H9 (cell line): ENCODE results near the gene RERE. TPM values are rescaled to one million over a fixed set of nuclear protein-coding genes. Genes with fewer than 3 reads are reported as not detected.

Experiments
- DNase-seq: peaks from one replicate; pipeline ENCODE4 v3.0.0-alpha.2; 2017
- H2AFZ ChIP-seq: one replicate; pipeline ENCODE4 v1.6.1; 2013; ENCODE audit warnings: mild to moderate bottlenecking, low read length, control low read depth, moderate library complexity
- H2AK5ac ChIP-seq: 2 replicates; pipeline ENCODE4 v1.6.1; 2013; ENCODE audit warnings: low read length, control low read depth, mixed read lengths; ENCODE audit not compliant: insufficient read length
- H2BK120ac ChIP-seq: one replicate; pipeline ENCODE4 v1.6.1; 2013; ENCODE audit warnings: low read depth, mild to moderate bottlenecking, low read length, control low read depth, inconsistent platforms; ENCODE audit not compliant: poor library complexity, severe bottlenecking
- H2BK12ac ChIP-seq: 2 replicates; pipeline ENCODE4 v1.6.1; 2013; ENCODE audit warnings: low read length, control low read depth, mixed read lengths, low read depth; ENCODE audit not compliant: insufficient read length
- H2BK15ac ChIP-seq: 2 replicates; pipeline ENCODE4 v1.6.1; 2013; ENCODE audit warnings: low read depth, low read length, control low read depth
- H2BK20ac ChIP-seq: one replicate; pipeline ENCODE4 v1.6.1; 2013; ENCODE audit warnings: low read depth, mild to moderate bottlenecking, low read length, control low read depth, inconsistent platforms; ENCODE audit not compliant: poor library complexity, severe bottlenecking
- H2BK5ac ChIP-seq: 2 replicates; pipeline ENCODE4 v1.6.1; 2013; ENCODE audit warnings: low read length, control low read depth, mixed read lengths; ENCODE audit not compliant: insufficient read length
- H3K14ac ChIP-seq: 2 replicates; pipeline ENCODE4 v1.6.1; 2013; ENCODE audit warnings: low read length, control low read depth; ENCODE audit not compliant: insufficient read depth
- H3K18ac ChIP-seq: 2 replicates; pipeline ENCODE4 v1.6.1; 2013; ENCODE audit warnings: low read depth, mild to moderate bottlenecking, mixed read lengths, low read length, control low read depth; ENCODE audit not compliant: insufficient read length
- H3K23ac ChIP-seq: 2 replicates; pipeline ENCODE4 v1.6.1; 2013; ENCODE audit warnings: low read length, control low read depth, mixed read lengths, low read depth; ENCODE audit not compliant: insufficient read length
- H3K23me2 ChIP-seq: 2 replicates; pipeline ENCODE4 v1.6.1; 2013; ENCODE audit warnings: low read depth, mild to moderate bottlenecking, mixed read lengths, low read length, control low read depth; ENCODE audit not compliant: insufficient read length, poor library complexity, severe bottlenecking
- H3K27ac ChIP-seq: 2 replicates; pipeline ENCODE4 v1.5.1; 2013; ENCODE audit warnings: low read length, control low read depth, mixed read lengths, low read depth; ENCODE audit not compliant: insufficient read length
- H3K27me3 ChIP-seq: 2 replicates; pipeline ENCODE4 v1.6.1; 2013; ENCODE audit warnings: low read length, control low read depth, inconsistent platforms; ENCODE audit not compliant: insufficient read depth
- H3K4ac ChIP-seq: 2 replicates; pipeline ENCODE4 v1.6.1; 2013; ENCODE audit warnings: low read depth, mild to moderate bottlenecking, control low read depth, inconsistent platforms, low read length, moderate library complexity
- H3K4me1 ChIP-seq: 2 replicates; pipeline ENCODE4 v1.6.1; 2013; ENCODE audit warnings: low read length, control low read depth, inconsistent platforms; ENCODE audit not compliant: insufficient read depth
- H3K4me2 ChIP-seq: 2 replicates; pipeline ENCODE4 v1.6.1; 2013; ENCODE audit warnings: low read length, control low read depth, mixed read lengths; ENCODE audit not compliant: insufficient read length, insufficient read depth
- H3K56ac ChIP-seq: 2 replicates; pipeline ENCODE4 v1.6.1; 2013; ENCODE audit warnings: low read depth, mild to moderate bottlenecking, mixed read lengths, low read length, control low read depth; ENCODE audit not compliant: insufficient read length
- H3K79me1 ChIP-seq: 2 replicates; pipeline ENCODE4 v1.6.1; 2013; ENCODE audit warnings: low read depth, mild to moderate bottlenecking, moderate library complexity, low read length, control low read depth, inconsistent platforms; ENCODE audit not compliant: insufficient read depth, poor library complexity, severe bottlenecking
- H3K79me2 ChIP-seq: 2 replicates; pipeline ENCODE4 v1.6.1; 2013; ENCODE audit warnings: low read length, control low read depth, inconsistent platforms; ENCODE audit not compliant: insufficient read depth
- H3K9ac ChIP-seq: 2 replicates; pipeline ENCODE4 v1.6.1; 2013; ENCODE audit warnings: low read length, control low read depth, mixed read lengths; ENCODE audit not compliant: insufficient read length; ENCODE audit errors: extremely low read depth
- H3K9me3 ChIP-seq: one replicate; pipeline ENCODE4 v1.6.1; 2013; ENCODE audit warnings: low read depth, low read length, inconsistent platforms; ENCODE audit not compliant: control insufficient read depth
- H3T11ph ChIP-seq: one replicate; pipeline ENCODE4 v1.6.1; 2013; ENCODE audit warnings: mild to moderate bottlenecking, low read length, control low read depth, inconsistent platforms
- H4K20me1 ChIP-seq: one replicate; pipeline ENCODE4 v1.6.1; 2013; ENCODE audit not compliant: control insufficient read depth, insufficient read length, insufficient read depth
- H4K5ac ChIP-seq: 2 replicates; pipeline ENCODE4 v1.6.1; 2013; ENCODE audit warnings: low read depth, mild to moderate bottlenecking, mixed read lengths, low read length, control low read depth; ENCODE audit not compliant: insufficient read length
- H4K8ac ChIP-seq: replicated peaks from 2 replicates; pipeline ENCODE4 v1.6.1; 2013; ENCODE audit warnings: low read length, control low read depth, mixed read lengths, low read depth; ENCODE audit not compliant: insufficient read length
- H4K91ac ChIP-seq: 2 replicates; pipeline ENCODE4 v1.6.1; 2013; ENCODE audit warnings: low read depth, mild to moderate bottlenecking, moderate library complexity, mixed read lengths, low read length, control low read depth; ENCODE audit not compliant: insufficient read length
- H3K27ac Mint-ChIP-seq, 3 experiments: 2 replicates in 2 of 3; 3 replicates in 1 of 3; pipeline ENCODE4 v1.8.0; 2020 to 2021; ENCODE audit warnings: mixed read lengths in 3 of 3, mild to moderate bottlenecking in 1 of 3, moderate library complexity in 1 of 3
- H3K27me3 Mint-ChIP-seq: 2 replicates; pipeline ENCODE4 v1.8.0; 2021; ENCODE audit warnings: low read depth, mild to moderate bottlenecking, moderate library complexity, mixed read lengths
- H3K36me3 Mint-ChIP-seq, 3 experiments: 2 replicates in 2 of 3; 3 replicates in 1 of 3; pipeline ENCODE4 v1.8.0; 2020 to 2021; ENCODE audit warnings: low read depth in 3 of 3, mixed read lengths in 3 of 3; ENCODE audit not compliant: insufficient read depth in 1 of 3
- H3K4me1 Mint-ChIP-seq, 2 experiments: 2 replicates each; pipeline ENCODE4 v1.8.0; 2020; ENCODE audit warnings: mixed read lengths in 2 of 2
- H3K4me3 Mint-ChIP-seq, 2 experiments: 2 replicates in 1 of 2; 3 replicates in 1 of 2; pipeline ENCODE4 v1.8.0; 2020 to 2021; ENCODE audit warnings: mild to moderate bottlenecking in 2 of 2, mixed read lengths in 2 of 2, moderate library complexity in 1 of 2
- H3K9me3 Mint-ChIP-seq, 2 experiments: 2 replicates in 1 of 2; 3 replicates in 1 of 2; pipeline ENCODE4 v1.8.0; 2020; ENCODE audit warnings: mild to moderate bottlenecking in 2 of 2, mixed read lengths in 2 of 2, moderate library complexity in 1 of 2
- CTCF ChIP-seq: fragments of 200-600 bp; sonication (generic); conservative IDR thresholded peaks from 3 replicates; pipeline ENCODE4 v1.8.0; 2021; ENCODE audit warnings: antibody characterized with exemption, mild to moderate bottlenecking
- WGBS: extraction: QIAGEN DNeasy Blood & Tissue Kit; methylation state at CpG from one replicate; pipeline ENCODE4 v1.1.7; 2013; ENCODE audit warnings: missing lambda C conversion rate, low lambda C conversion rate, mixed read lengths; ENCODE audit not compliant: insufficient read length; ENCODE audit errors: extremely low coverage; 5-methylcytosine and 5-hydroxymethylcytosine counted together
- total RNA-seq: library from RNA; stranded (reverse); gene quantifications from 2 replicates; pipeline ENCODE4 v1.2.1, GENCODE V29; 2021

RERE gene
- total RNA-seq, 1 experiment from 2014 or later, result 103 TPM

- Histone ChIP-seq H4K91ac (no peak overlapping the region), H3K23ac (no peak overlapping the region), H3K18ac (no peak overlapping the region), H4K5ac (no peak overlapping the region), H3K14ac (no peak overlapping the region), H3K23me2 (no peaks in the 10 kb centered on the region), H3K27ac (no peak overlapping the region), H2BK15ac (no peak overlapping the region), H2BK12ac (no peak overlapping the region), H3K9me3 (no peaks in the 10 kb centered on the region), H3K4me1 (no peaks in the 10 kb centered on the region; the same call in 1 of the 2 replicates), H2BK20ac (no peak overlapping the region), H2BK5ac (no peak overlapping the region), H3K9ac (no peak overlapping the region), H2AK5ac (no peak overlapping the region), H3K4me2 (no peak overlapping the region), H3K56ac (no peak overlapping the region), H3K79me1 (peaks cover 11% of the 10 kb centered on the region), H3K79me2 (peaks cover 26% of the 10 kb centered on the region; the same call in 1 of the 2 replicates), H2AFZ (no peak overlapping the region), H3T11ph (no peak overlapping the region), H2BK120ac (no peak overlapping the region), H3K27me3 (no peaks in the 10 kb centered on the region), H3K4ac (no peak overlapping the region), H4K8ac (no peak overlapping the region), H4K20me1 (no peaks in the 10 kb centered on the region)
- peak overlapping the region; percentile 18 to 78 (median 48); a peak in 2 of 7 replicates for H3K27ac Mint-ChIP-seq
- H3K9me3 Mint-ChIP-seq, result no peaks in the 10 kb centered on the region
- DNase-seq, result no peak
- no peak for TF ChIP-seq CTCF
- no peak overlapping the region for H3K4me3 Mint-ChIP-seq
- H3K27me3 Mint-ChIP-seq, result no peaks in the 10 kb centered on the region
- H3K36me3 Mint-ChIP-seq, result peaks cover 27 to 41% (median 31%) of the 10 kb centered on the region in 3 experiments
- no CpG with 5 or more reads among the region's 4 CpGs for WGBS
- H3K4me1 Mint-ChIP-seq, result peaks cover 23 to 26% of the 10 kb centered on the region in 2 experiments; a peak in 3 of 4 replicates
Observed at GRCh38 chr1:8653878-8654277, 163.6 kb downstream of the RERE start.
